Endometrial microvascular endothelial cells (primary cell): ENCODE results near the gene MAPK6. TPM values are rescaled to one million over a fixed set of nuclear protein-coding genes. Genes with fewer than 3 reads are reported as not detected.
"Not testable (repeated sequence)": the region's sequence is repeated elsewhere in the genome, so short reads cannot be mapped to it uniquely, and the experiment has no call there.

Experiments used
- in situ Hi-C: cut with HindIII; loops from 2 replicates; pipeline ENCODE4 v1.10.0; 2017; ENCODE audit warnings: low sequenced_read_pairs, low pct_unique_long_range_greater_than_20kb; ENCODE audit errors: inconsistent ontology term
- total RNA-seq: library from RNA; depleted of rRNA; stranded (reverse); fragments of >200 nt; gene quantifications from one replicate; pipeline ENCODE4 v1.2.3, GENCODE V29; 2015; ENCODE audit errors: inconsistent ontology term

Gene MAPK6
- total RNA-seq, 1 donor from 2014 or later = 51.9 TPM

GRCh38 chr15:52037889-52038505 is 19.0 kb downstream of the MAPK6 start:
- in situ Hi-C loops = no loop called here

GRCh38 chr15:52039925-52040781 is 21.1 kb downstream of the MAPK6 start:
- in situ Hi-C loops = no loop called here

GRCh38 chr15:52042051-52042851 is 23.2 kb downstream of the MAPK6 start:
- in situ Hi-C loops = no loop called here

- in situ Hi-C loops = not testable (repeated sequence)
Observed at GRCh38 chr15:52045795-52046298, 26.8 kb downstream of the MAPK6 start.

GRCh38 chr15:52046552-52046951 is 27.5 kb downstream of the MAPK6 start:
- in situ Hi-C loops = not testable (repeated sequence)

GRCh38 chr15:52050416-52050815 is 31.4 kb downstream of the MAPK6 start:
- in situ Hi-C loops = no loop called here

GRCh38 chr15:52052066-52052935 is 33.3 kb downstream of the MAPK6 start:
- in situ Hi-C loops = no loop called here

- in situ Hi-C loops = no loop called here
Observed at GRCh38 chr15:52054381-52054780, 35.4 kb downstream of the MAPK6 start.

GRCh38 chr15:52054858-52055257 is 35.8 kb downstream of the MAPK6 start:
- in situ Hi-C loops = not testable (repeated sequence)

GRCh38 chr15:52056001-52056400 is 37.0 kb downstream of the MAPK6 start:
- in situ Hi-C loops = no loop called here

- in situ Hi-C loops = no loop called here
Observed at GRCh38 chr15:52056496-52056895, 37.5 kb downstream of the MAPK6 start.

GRCh38 chr15:52057996-52058395 is 39.0 kb downstream of the MAPK6 start:
- in situ Hi-C loops = no loop called here

- in situ Hi-C loops = no loop called here
Observed at GRCh38 chr15:52060501-52060900, 41.5 kb downstream of the MAPK6 start.

GRCh38 chr15:52066842-52067544 is 48.0 kb downstream of the MAPK6 start:
- in situ Hi-C loops = no loop called here

- in situ Hi-C loops = no loop called here
Observed at GRCh38 chr15:52067545-52067926, 48.5 kb downstream of the MAPK6 start.

- in situ Hi-C loops = no loop called here
Observed at GRCh38 chr15:52068004-52068615, 49.1 kb downstream of the MAPK6 start.

GRCh38 chr15:52069559-52069958 is 50.5 kb downstream of the MAPK6 start:
- in situ Hi-C loops = no loop called here

GRCh38 chr15:52071570-52071969 is 52.6 kb downstream of the MAPK6 start:
- in situ Hi-C loops = no loop called here
